ENCODE results near the gene CLDN19.

Gene CLDN19

GRCh38 chr1:42739753-42740700, at the start of gene CLDN19:
CLDN19 (minus strand) TSS chr1:42740236; CDS start chr1:42740063, 173 bp downstream.
- DNase-seq, result no peak

- no peak for DNase-seq
These were observed 48.0 kb upstream of the CLDN19 start for GRCh38 chr1:42788021-42788420.

GRCh38 chr1:42786097-42786496, 46.1 kb upstream of the CLDN19 start:
- no peak for DNase-seq

GRCh38 chr1:42784946-42785693, 45.1 kb upstream of the CLDN19 start, which contains the start of gene TMEM269:
TMEM269 (plus strand) TSS chr1:42784991; CDS start chr1:42789894, 4,903 bp downstream.
- peak; percentile 33 for DNase-seq

- no peak for DNase-seq
These were observed 44.5 kb upstream of the CLDN19 start for GRCh38 chr1:42784547-42784945.

GRCh38 chr1:42783092-42783491, 43.1 kb upstream of the CLDN19 start:
- no peak for DNase-seq

- DNase-seq, result no peak
These were observed 40.1 kb upstream of the CLDN19 start for GRCh38 chr1:42780176-42780575.

- DNase-seq, result peak; percentile 24
These were observed 39.7 kb upstream of the CLDN19 start for GRCh38 chr1:42779725-42780124.

GRCh38 chr1:42777852-42778251, 37.8 kb upstream of the CLDN19 start:
- peak; percentile 29 for DNase-seq

- DNase-seq, result no peak
These were observed 36.5 kb upstream of the CLDN19 start for GRCh38 chr1:42776502-42776901.

- no peak for DNase-seq
These were observed 35.0 kb upstream of the CLDN19 start for GRCh38 chr1:42774928-42775526.

- peak; percentile 11 for DNase-seq
These were observed 33.4 kb upstream of the CLDN19 start for GRCh38 chr1:42773420-42773819.

GRCh38 chr1:42769811-42770210, 29.8 kb upstream of the CLDN19 start:
- DNase-seq, result no peak

GRCh38 chr1:42768172-42768571, 28.1 kb upstream of the CLDN19 start:
- no peak for DNase-seq

- DNase-seq, result peak; percentile 35
These were observed 27.5 kb upstream of the CLDN19 start for GRCh38 chr1:42767510-42768000.

- DNase-seq, result peak; percentile 100
These were observed 26.9 kb upstream of the CLDN19 start, which contains the start of the genes C1orf50 and P3H1 for GRCh38 chr1:42766741-42767509. C1orf50 (plus strand) TSS chr1:42767249; CDS start chr1:42767312, 63 bp downstream. P3H1 (minus strand) TSS chr1:42767028; CDS start chr1:42766971, 57 bp downstream.

GRCh38 chr1:42765832-42766740, 26.1 kb upstream of the CLDN19 start:
- peak; percentile 36 for DNase-seq

- DNase-seq, result no peak
These were observed 25.2 kb upstream of the CLDN19 start for GRCh38 chr1:42765269-42765668.

GRCh38 chr1:42762269-42762668, 22.2 kb upstream of the CLDN19 start:
- DNase-seq, result no peak

GRCh38 chr1:42761567-42761966, 21.5 kb upstream of the CLDN19 start:
- no peak for DNase-seq

GRCh38 chr1:42759114-42759513, 19.1 kb upstream of the CLDN19 start:
- no peak for DNase-seq
